Stimulated activated CD8-positive, alpha-beta memory T cell treated with anti-CD3 and anti-CD28 coated beads, Interleukin-12 subunit alpha, Interleukin-12 subunit beta, amount 100 ng/mL, for 24 hours (primary cell): Measurements from ENCODE around the gene SOCS1.

Experiments used
- DNase-seq: peaks from one replicate; pipeline ENCODE4 v3.0.0-alpha.2; 2020; ENCODE audit errors: extremely low read depth

SOCS1 gene

DNA sequence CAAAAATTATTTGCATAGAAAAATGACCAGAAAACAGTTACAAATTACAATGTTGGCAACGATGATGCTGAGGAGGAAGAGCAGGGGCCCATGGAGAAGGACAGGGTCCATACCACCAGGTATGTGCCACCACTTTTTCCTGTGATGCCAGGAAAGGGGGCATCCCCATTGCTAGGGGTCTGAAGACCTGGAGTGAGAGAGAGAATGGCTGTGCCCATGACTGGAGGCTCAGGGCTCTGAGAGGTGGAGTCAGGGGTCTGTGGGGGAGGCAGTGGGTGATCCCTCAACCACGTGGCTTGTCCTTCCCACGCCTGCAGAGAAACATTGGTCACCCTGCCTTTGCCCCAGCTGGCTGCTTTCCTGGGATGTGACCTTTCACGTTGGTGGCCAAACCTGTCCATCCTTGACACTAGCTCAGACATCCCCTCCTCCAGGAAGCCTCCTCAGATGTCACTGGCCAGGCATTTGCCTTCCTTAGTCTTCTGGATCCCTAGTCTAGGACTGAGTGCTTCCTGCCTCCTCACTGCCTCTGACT is 51.4 kb downstream of the SOCS1 start:
- no peak for DNase-seq
